HG03442 (cell line): ENCODE measurements around the gene DTX2.
"Not testable (repeated sequence)": the region's sequence is repeated elsewhere in the genome, so short reads cannot be mapped to it uniquely, and the experiment has no call there.

Experiments used
- ATAC-seq: cut with Tn5 transposase; IDR thresholded peaks from one replicate; pipeline ENCODE4 v1.9.1; 2021; ENCODE audit warnings: mild to moderate bottlenecking, moderate library complexity; ENCODE audit not compliant: unreplicated experiment

Gene DTX2

GRCh38 chr7:76485822-76486610 lies 24.5 kb downstream of the DTX2 start:
- peak; percentile 7 for ATAC-seq

- ATAC-seq, result peak; percentile 98
Measured at GRCh38 chr7:76486618-76487017, 25.1 kb downstream of the DTX2 start.

GRCh38 chr7:76487969-76488368 lies 26.5 kb downstream of the DTX2 start:
- not testable (repeated sequence) for ATAC-seq

GRCh38 chr7:76492139-76492538 lies 30.6 kb downstream of the DTX2 start:
- not testable (repeated sequence) for ATAC-seq

- ATAC-seq, result not testable (repeated sequence)
Measured at GRCh38 chr7:76495717-76496116, 34.2 kb downstream of the DTX2 start.

- ATAC-seq, result not testable (repeated sequence)
Measured at GRCh38 chr7:76497918-76498582, 36.5 kb downstream of the DTX2 start.

GRCh38 chr7:76498583-76499200 lies 37.2 kb downstream of the DTX2 start:
- ATAC-seq, result not testable (repeated sequence)

- not testable (repeated sequence) for ATAC-seq
Measured at GRCh38 chr7:76499201-76499923, 37.9 kb downstream of the DTX2 start.

GRCh38 chr7:76499924-76500241 lies 38.4 kb downstream of the DTX2 start:
- ATAC-seq, result not testable (repeated sequence)

- ATAC-seq, result not testable (repeated sequence)
Measured at GRCh38 chr7:76502224-76502623, 40.7 kb downstream of the DTX2 start.

GRCh38 chr7:76502836-76503235 lies 41.3 kb downstream of the DTX2 start:
- ATAC-seq, result not testable (repeated sequence)

- ATAC-seq, result not testable (repeated sequence)
Measured at GRCh38 chr7:76503244-76503643, 41.7 kb downstream of the DTX2 start.

- ATAC-seq, result not testable (repeated sequence)
Measured at GRCh38 chr7:76504351-76505167, 43.0 kb downstream of the DTX2 start.

GRCh38 chr7:76505168-76506080 lies 43.9 kb downstream of the DTX2 start:
- no peak for ATAC-seq

- no peak for ATAC-seq
Measured at GRCh38 chr7:76506081-76506440, 44.6 kb downstream of the DTX2 start.

- not testable (repeated sequence) for ATAC-seq
Measured at GRCh38 chr7:76506643-76507042, 45.1 kb downstream of the DTX2 start.

- no peak for ATAC-seq
Measured at GRCh38 chr7:76507723-76508406, 46.4 kb downstream of the DTX2 start.

GRCh38 chr7:76509931-76510877 lies 48.7 kb downstream of the DTX2 start, which contains the start of gene UPK3B:
UPK3B (plus strand) TSS chr7:76510552; CDS start chr7:76510653, 101 bp downstream.
- no peak for ATAC-seq
